Fibroblast of villous mesenchyme (primary cell): ENCODE results near the gene CASP7. TPM values are rescaled to one million over a fixed set of nuclear protein-coding genes. Genes with fewer than 3 reads are reported as not detected.
A peak's percentile ranks its signal among the peaks of the same experiment; 100 is the strongest.

ENCODE experiments used
- DNase-seq: peaks from one replicate; pipeline ENCODE4 v3.0.0-alpha.2; 2010; ENCODE audit warnings: low read depth
- H3K4me3 ChIP-seq: 2 replicates; pipeline ENCODE4 v1.5.1; 2011; ENCODE audit warnings: low read depth, mild to moderate bottlenecking, low read length
- CTCF ChIP-seq: IDR thresholded peaks from 2 replicates; pipeline ENCODE4 v1.5.1; 2012; ENCODE audit warnings: low read depth, mild to moderate bottlenecking, low read length; ENCODE audit not compliant: insufficient read depth
- total RNA-seq: library from RNA; depleted of rRNA; stranded (reverse); fragments of >200 nt; gene quantifications from 2 replicates; pipeline ENCODE4 v1.2.3, GENCODE V29; 2012

The CASP7 gene
- total RNA-seq, 1 donor = 35.4 TPM

GRCh38 chr10:113736576-113736975 is 56.9 kb downstream of the CASP7 start:
- peak; percentile 60 for DNase-seq
- H3K4me3 ChIP-seq = no peak overlapping the region
- no peak for TF ChIP-seq CTCF

- no peak for DNase-seq
- TF ChIP-seq CTCF = no peak
Measured at GRCh38 chr10:113739031-113739430, 59.3 kb downstream of the CASP7 start.

GRCh38 chr10:113739577-113739976 is 59.9 kb downstream of the CASP7 start:
- TF ChIP-seq CTCF = no peak
- DNase-seq = no peak
- no peak overlapping the region for H3K4me3 ChIP-seq

More at GRCh38 chr10:113739031-113739430, 59.3 kb downstream of the CASP7 start:
- H3K4me3 ChIP-seq = no peak overlapping the region

GRCh38 chr10:113740850-113741249 is 61.1 kb downstream of the CASP7 start:
- TF ChIP-seq CTCF = no peak
- H3K4me3 ChIP-seq = no peak overlapping the region
- no peak for DNase-seq

- no peak for DNase-seq
Measured at GRCh38 chr10:113742466-113742865, 62.8 kb downstream of the CASP7 start.

GRCh38 chr10:113743594-113743993 is 63.9 kb downstream of the CASP7 start:
- no peak for DNase-seq
- TF ChIP-seq CTCF = no peak
- no peak overlapping the region for H3K4me3 ChIP-seq

More at GRCh38 chr10:113742466-113742865, 62.8 kb downstream of the CASP7 start:
- TF ChIP-seq CTCF = no peak
- H3K4me3 ChIP-seq = no peak overlapping the region

GRCh38 chr10:113745374-113745773 is 65.7 kb downstream of the CASP7 start:
- no peak for TF ChIP-seq CTCF
- DNase-seq = no peak
- H3K4me3 ChIP-seq = no peak overlapping the region
